Calu3 (cell line): ENCODE data around the gene HIPK4. TPM values are rescaled to one million over a fixed set of nuclear protein-coding genes. Genes with fewer than 3 reads are reported as not detected.

Experiments
- BruUV-seq: library from RNA; stranded (reverse); fragments of 400-500 nt; replicated peaks from 2 replicates; lab custom pipeline; 2021; lab: Mats Ljungman, UMichigan
- CTCF ChIA-PET: fragments of 300-600 bp; sonication (Branson Sonifier 250); formaldehyde crosslinking; loops from one replicate; lab custom pipeline; 2022; ENCODE audit warnings: antibody characterized with exemption; lab: Charles Lee
- DNase-seq: peaks from one replicate; pipeline ENCODE4 v3.0.0; 2022
- H3K27ac Mint-ChIP-seq: one replicate; pipeline ENCODE4 v1.8.0; 2022; ENCODE audit warnings: mixed read lengths; ENCODE audit not compliant: unreplicated experiment
- H3K27me3 Mint-ChIP-seq: one replicate; pipeline ENCODE4 v1.8.0; 2022; ENCODE audit warnings: mixed read lengths; ENCODE audit not compliant: unreplicated experiment
- H3K36me3 Mint-ChIP-seq: one replicate; pipeline ENCODE4 v1.8.0; 2022; ENCODE audit warnings: mild to moderate bottlenecking, moderate library complexity, mixed read lengths; ENCODE audit not compliant: insufficient read depth, unreplicated experiment
- H3K4me1 Mint-ChIP-seq: one replicate; pipeline ENCODE4 v1.8.0; 2022; ENCODE audit warnings: mild to moderate bottlenecking, low read depth, mixed read lengths; ENCODE audit not compliant: unreplicated experiment
- H3K4me3 Mint-ChIP-seq: one replicate; pipeline ENCODE4 v1.8.0; 2022; ENCODE audit warnings: mild to moderate bottlenecking, low read depth, moderate library complexity, mixed read lengths; ENCODE audit not compliant: unreplicated experiment
- H3K9me3 Mint-ChIP-seq: one replicate; pipeline ENCODE4 v1.8.0; 2022; ENCODE audit warnings: low read depth, mixed read lengths; ENCODE audit not compliant: unreplicated experiment
- intact Hi-C: fragments of 100-400 bp; cut with micrococcal nuclease; formaldehyde crosslinking; loops from one replicate; pipeline ENCODE4 v1.10.0; 2022; ENCODE audit not compliant: unreplicated experiment
- total RNA-seq: library from RNA; stranded (reverse); gene quantifications from 2 replicates; pipeline ENCODE4 v1.2.3, GENCODE V29; 2022
- TF ChIP-seq, protein P1 (sequence below): fragments of 200-600 bp; IDR thresholded peaks from one replicate; pipeline ENCODE4 v1.8.0; 2022; ENCODE audit warnings: antibody characterized with exemption; ENCODE audit not compliant: unreplicated experiment

Gene HIPK4
- total RNA-seq, 1 experiment from 2014 or later, result 0.14 TPM

DNA sequence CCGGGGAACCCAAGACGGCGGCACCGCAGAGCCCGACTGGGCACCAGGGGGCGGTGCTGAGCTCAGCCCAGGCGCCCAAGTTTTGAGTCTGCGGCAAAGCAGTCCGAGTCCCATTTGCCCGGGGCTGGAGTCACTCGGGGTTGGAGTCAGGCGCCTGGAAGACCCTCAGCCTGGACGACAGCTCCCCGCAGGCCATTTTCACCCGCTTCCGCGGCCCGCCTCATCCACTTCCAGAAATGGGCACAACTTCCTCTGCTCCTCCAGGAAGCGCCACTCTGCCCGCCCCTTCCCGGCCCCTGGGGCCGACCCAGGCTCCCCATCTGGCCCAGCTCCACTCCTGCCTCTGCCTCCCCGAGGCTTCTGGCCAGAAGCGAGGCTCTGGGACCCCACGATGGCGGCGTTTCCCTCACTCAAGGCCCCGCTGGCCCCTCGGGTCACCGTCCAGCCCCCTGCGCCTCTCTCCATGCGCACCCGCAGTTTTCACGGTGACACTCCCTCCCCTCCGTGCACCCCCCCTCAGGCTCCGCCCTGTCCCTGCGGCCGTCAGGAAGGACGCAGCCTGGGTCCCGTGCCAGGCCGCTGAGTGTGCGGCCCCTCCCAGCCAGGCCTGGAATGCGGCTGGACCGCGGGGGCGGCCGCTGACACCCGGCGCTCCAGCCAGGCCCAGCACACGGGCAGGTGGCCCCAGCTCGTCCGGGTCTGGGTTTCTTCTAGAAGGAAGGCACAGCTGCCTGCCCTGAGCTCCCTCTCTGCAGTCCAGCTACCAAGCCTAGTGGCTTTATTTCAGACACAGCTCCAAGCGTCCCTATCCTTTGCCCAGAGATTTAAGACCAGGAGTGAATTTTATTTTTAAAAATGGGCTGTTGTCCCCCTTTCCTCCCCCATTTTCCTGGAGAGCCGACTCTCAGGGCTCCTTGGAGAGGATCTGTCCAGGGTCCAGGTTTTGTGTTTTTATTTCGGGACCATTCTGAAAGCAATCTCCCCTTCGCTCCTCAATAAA is 31.1 kb upstream of the HIPK4 start:
- peak; percentile 98 for DNase-seq

DNA sequence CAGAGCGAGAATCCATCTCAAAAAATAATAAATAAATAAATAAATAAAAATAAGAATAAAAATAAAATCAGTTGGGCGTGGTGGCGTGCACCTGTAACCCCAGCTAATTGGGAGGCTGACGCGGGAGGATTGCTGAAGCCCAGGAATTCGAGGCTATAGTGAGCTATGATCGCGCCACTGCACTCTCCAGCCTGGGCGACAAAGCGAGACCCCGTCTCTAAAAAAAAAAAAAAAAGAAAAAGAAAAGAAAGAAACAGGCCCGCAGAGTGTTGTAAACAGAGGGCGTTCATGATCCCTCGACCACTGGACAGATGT is 30.4 kb upstream of the HIPK4 start:
- BruUV-seq, result no TSS peak
- CTCF ChIA-PET, result interaction anchor here (0.6 to 2.1 kb wide), 18 partner anchors 8 to 476 kb away, joined by 3 to 29 read pairs (median 4); partner anchors contain the start of genes BLVRB, C19orf47, PLD3 and SERTAD3
- intact Hi-C loops, result no loop called here
- Mint-ChIP-seq H3K36me3 (peaks cover 43% of the 10 kb centered on the region), H3K9me3 (no peaks in the 10 kb centered on the region), H3K27ac (peak overlapping the region; percentile 86), H3K4me1 (peaks cover 52% of the 10 kb centered on the region), H3K4me3 (peak overlapping the region; percentile 77), H3K27me3 (no peaks in the 10 kb centered on the region)
- no peak for DNase-seq
- TF ChIP-seq, protein P1, sequence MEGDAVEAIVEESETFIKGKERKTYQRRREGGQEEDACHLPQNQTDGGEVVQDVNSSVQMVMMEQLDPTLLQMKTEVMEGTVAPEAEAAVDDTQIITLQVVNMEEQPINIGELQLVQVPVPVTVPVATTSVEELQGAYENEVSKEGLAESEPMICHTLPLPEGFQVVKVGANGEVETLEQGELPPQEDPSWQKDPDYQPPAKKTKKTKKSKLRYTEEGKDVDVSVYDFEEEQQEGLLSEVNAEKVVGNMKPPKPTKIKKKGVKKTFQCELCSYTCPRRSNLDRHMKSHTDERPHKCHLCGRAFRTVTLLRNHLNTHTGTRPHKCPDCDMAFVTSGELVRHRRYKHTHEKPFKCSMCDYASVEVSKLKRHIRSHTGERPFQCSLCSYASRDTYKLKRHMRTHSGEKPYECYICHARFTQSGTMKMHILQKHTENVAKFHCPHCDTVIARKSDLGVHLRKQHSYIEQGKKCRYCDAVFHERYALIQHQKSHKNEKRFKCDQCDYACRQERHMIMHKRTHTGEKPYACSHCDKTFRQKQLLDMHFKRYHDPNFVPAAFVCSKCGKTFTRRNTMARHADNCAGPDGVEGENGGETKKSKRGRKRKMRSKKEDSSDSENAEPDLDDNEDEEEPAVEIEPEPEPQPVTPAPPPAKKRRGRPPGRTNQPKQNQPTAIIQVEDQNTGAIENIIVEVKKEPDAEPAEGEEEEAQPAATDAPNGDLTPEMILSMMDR, result no peak

More for the DNA sequence above, 31.1 kb upstream of the HIPK4 start:
- TSS peak; percentile 97 for BruUV-seq
- Mint-ChIP-seq H3K27ac (peak overlapping the region; percentile 86), H3K27me3 (no peaks in the 10 kb centered on the region), H3K9me3 (no peaks in the 10 kb centered on the region), H3K36me3 (peaks cover 50% of the 10 kb centered on the region), H3K4me1 (peaks cover 45% of the 10 kb centered on the region), H3K4me3 (peak overlapping the region; percentile 77)
- TF ChIP-seq, protein P1, result peak; percentile 95
- CTCF ChIA-PET, result interaction anchor here (0.7 to 2.1 kb wide), 17 partner anchors 9 to 477 kb away, joined by 3 to 29 read pairs (median 4); partner anchors contain the start of genes BLVRB, C19orf47, PLD3 and SERTAD3
- intact Hi-C loops, result no loop called here

DNA sequence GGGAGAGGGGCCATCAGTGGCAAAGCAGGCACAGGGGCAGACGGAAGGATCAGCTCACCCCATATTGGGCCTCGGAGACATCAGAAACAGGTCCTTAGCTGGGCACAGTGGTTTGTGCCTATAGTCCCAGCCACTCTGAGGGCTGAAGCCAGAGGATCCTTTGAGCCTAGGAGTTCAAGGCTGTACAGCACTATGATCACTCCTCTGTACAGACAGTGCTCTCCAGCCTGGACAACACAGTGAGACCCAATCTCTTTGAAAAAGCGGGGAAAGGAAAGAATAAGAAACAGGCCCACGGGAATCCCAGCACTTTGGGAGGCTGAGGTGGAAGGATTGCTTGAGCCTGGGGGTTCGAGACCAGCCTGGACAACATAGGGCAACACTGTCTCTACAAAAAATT is 29.8 kb upstream of the HIPK4 start:
- Mint-ChIP-seq H3K36me3 (peaks cover 37% of the 10 kb centered on the region), H3K9me3 (no peaks in the 10 kb centered on the region), H3K4me1 (peaks cover 52% of the 10 kb centered on the region), H3K27me3 (no peaks in the 10 kb centered on the region), H3K27ac (peak overlapping the region; percentile 36), H3K4me3 (no peak overlapping the region)
- CTCF ChIA-PET, result interaction anchor here (0.6 to 2.1 kb wide), 6 partner anchors 8 to 453 kb away, joined by 3 to 29 read pairs (median 9); partner anchors contain the start of genes BLVRB and SPTBN4
- intact Hi-C loops, result no loop called here
- TF ChIP-seq, protein P1, result no peak
- no TSS peak for BruUV-seq
- DNase-seq, result no peak

DNA sequence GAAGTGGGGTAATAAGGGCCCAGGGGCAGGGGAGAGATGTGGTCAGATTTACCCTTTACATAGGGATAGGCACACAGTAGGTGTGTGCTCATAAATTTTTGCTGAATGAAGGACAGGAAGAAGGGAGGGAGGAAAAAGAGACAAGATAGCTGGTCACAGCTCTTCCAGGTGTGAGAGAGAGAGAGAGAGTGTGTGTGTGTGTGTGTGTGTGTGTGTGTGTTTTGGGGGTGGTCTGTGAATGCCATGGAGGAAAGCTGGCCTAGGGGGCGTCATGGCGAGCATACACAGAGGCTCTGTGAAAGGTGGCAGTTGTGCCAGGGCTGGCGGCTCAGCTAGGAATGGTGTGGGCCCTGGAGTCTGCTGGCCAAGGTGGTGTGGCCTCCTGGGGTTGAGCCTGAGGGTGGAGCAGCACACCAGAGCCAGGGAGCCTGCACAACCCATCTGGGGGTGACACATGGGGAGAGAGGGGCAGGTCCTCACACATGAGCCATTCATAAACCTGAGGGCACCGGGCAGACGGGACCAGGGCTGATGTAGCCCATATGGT is 29.2 kb upstream of the HIPK4 start:
- TF ChIP-seq, protein P1, result no peak
- intact Hi-C loops, result no loop called here
- Mint-ChIP-seq H3K4me3 (no peak overlapping the region), H3K9me3 (no peaks in the 10 kb centered on the region), H3K27ac (peak overlapping the region; percentile 1), H3K4me1 (peaks cover 45% of the 10 kb centered on the region), H3K36me3 (peaks cover 31% of the 10 kb centered on the region), H3K27me3 (no peaks in the 10 kb centered on the region)
- no TSS peak for BruUV-seq
- CTCF ChIA-PET, result interaction anchor here (0.7 kb wide), 1 partner anchor 45 kb away, joined by 3 read pairs; no protein-coding TSS in a partner anchor
- DNase-seq, result no peak
